HG03066 (cell line): ENCODE data around the gene MMP1.
"Not testable (repeated sequence)": the region's sequence is repeated elsewhere in the genome, so short reads cannot be mapped to it uniquely, and the experiment has no call there.

Experiments used
- ATAC-seq: cut with Tn5 transposase; IDR thresholded peaks from one replicate; pipeline ENCODE4 v1.9.1; 2021; ENCODE audit warnings: low read depth; ENCODE audit not compliant: unreplicated experiment

Gene MMP1

DNA sequence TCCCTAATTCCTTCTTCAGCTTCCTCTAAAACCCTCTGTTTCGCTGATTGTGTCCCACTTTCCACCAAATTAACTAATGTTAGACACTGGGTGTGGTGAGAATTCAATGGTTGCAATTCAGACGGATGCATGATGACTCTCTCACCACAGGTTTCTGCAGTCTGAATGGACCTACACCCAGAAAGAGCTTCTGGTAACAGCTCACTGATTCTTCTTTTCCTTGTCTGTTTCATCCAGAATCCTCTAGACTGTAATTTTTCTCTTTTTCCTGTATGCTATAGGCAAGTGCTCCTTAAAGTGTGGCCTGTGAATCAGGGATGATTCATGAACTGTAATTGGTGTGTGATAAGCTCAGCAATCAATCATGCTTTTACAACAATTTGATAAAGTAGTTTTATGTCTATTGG is 35.6 kb downstream of the MMP1 start:
- no peak for ATAC-seq

DNA sequence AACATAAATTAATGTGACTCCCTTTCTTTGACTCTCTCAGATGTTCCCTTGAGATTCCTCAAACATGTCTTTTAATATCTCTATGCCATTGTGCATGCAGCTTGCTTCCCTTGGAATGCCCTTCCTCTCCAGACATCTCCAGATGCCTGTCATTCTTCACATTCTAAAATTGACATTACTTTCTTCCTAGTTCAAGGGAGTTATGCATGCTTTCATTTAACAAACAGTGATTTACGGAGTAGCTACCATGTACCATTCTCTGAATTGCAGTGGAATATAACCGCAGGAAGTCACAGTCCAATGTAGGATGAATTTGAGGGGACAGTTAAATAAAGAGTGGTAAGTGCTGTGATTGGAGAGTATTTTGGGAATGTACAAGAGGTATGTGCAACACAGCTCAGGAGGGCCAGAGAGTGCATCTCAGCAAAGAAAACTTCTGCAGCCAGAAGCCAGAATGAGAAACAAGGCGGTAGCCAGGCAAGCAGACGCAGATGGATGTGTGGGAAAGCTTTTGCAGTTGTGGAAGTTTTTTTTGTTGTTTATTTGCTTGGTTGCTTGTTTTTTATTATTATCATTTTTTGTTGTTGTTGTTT is 36.2 kb downstream of the MMP1 start:
- no peak for ATAC-seq

DNA sequence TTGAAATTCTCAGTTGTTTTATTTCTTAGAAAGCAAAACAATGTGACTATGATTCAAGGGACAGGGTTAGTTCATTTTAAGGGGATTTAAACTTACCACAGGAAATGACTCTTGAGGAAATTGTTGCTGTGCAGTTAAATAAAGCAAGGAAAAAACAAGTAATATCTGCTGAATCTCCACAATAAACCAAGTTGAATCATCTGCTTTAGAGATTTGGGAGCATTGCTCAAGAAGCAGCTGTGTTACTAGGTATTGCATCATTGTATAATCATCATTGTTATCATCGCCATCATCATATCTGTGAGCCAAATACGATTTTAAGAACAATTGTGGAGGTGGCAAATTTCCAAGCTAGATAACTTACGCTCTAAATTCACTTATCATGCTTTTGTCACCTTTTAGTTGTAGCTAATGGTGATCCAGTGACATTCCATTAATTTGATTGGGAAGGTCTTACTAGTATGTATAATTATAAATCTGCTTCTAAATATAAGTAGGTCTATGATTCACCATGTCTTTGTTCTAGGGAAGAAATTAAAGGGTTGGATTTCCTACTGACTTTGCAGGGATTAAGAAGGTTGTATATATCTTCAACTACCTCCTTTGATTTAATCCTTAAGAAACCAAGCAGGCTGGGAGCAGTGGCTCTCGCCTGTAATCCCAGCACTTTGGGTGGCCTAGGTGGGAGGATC is 37.5 kb downstream of the MMP1 start:
- ATAC-seq, result no peak

DNA sequence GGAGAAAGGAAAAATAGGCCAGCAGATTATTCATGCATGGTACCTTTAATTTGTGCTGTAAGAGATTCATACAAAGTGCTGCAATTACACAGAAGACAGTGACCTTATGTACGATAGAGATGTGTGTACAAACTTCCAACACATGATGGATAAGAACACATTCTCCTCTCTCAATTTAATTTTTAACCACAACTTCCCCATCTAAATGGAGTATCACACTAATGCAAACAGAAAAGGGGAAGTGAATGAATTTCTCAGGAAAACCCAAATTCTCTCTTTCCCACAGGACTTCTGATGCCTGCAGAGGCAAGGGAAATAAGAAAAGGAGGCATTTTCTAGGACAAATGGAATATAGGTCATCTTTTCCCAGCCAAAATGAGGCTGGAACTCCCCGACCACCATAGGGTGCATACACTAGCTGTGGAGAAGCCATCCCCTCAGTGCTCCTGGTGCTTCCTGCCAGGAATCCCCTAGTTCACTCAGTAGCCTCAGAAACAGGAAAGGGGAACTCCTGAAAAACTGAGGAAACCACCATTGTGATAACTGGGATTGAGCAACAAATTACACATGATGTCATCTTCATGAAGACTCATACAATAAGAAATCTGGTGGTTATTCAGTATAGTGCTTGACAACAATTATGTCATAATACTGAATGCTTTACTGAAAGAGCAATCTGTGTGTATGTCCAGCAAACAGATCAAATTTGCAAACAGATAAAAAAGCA is 40.0 kb downstream of the MMP1 start:
- ATAC-seq, result no peak

DNA sequence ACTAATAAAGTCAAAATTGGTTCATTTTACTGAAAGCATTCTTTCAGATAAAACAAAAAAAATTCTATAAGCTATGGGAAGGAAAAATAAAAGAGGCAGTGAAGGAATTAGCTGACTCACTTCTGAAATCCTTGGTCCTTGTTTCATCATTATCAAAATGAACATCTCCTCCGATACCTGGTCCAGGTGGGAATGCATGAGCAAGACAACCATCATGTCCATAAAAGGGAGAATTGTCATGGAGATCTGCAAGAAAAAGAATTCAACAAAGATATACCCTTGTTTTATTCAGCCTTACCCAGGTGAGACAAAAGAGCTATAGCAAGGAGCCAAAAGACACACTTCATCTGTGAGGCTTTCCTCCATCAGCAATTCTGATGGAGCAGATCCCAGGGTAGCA is 44.7 kb downstream of the MMP1 start:
- ATAC-seq, result no peak

DNA sequence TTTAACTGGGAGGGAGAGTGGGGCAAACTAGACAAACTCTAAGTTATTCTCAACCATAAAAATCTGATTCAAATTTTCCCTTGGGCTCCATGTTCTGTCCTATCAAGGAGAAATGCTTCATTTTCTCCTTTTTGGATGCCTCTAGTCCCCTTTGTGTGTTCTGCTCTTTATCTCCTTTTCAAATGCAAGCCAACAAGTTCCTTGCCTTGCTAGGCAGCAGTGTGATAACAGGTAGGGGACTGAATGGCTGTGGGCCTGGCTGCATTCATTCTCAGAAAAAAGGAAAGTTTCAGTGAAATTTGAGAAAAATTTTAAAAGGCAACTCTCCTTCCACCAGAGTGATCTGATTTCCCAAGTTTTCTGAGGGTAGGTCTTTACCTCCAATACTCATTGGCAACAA is 46.3 kb downstream of the MMP1 start:
- ATAC-seq, result no peak

DNA sequence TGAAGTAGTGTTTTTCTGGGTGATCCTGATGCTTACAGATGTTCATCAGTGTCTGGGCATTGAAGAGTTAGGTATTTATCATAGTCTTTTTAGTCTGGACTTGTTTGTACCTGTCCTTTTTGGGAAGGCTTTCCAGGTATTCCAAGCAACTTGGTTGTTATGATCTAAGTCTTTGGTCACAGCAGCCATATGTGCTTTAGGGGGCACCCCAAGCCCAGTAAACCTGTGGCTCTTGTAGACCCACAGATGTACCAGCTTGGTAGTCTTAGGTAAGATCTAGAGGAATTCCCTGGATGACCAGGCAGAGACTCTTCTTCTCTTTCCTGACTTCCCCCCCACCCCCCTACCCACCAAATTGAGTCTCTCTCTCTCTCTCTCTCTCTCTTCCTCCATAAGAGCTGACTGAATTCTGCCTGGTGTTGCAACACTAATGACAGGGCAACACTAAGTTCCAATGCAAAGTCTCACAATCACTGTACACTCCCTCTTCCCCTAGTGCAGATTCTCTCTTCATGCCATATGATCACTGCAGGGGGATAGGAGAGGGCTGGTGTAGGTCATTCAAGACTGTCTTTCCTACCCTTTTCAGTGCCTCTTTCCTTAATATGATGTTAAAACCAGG is 48.7 kb downstream of the MMP1 start:
- no peak for ATAC-seq

DNA sequence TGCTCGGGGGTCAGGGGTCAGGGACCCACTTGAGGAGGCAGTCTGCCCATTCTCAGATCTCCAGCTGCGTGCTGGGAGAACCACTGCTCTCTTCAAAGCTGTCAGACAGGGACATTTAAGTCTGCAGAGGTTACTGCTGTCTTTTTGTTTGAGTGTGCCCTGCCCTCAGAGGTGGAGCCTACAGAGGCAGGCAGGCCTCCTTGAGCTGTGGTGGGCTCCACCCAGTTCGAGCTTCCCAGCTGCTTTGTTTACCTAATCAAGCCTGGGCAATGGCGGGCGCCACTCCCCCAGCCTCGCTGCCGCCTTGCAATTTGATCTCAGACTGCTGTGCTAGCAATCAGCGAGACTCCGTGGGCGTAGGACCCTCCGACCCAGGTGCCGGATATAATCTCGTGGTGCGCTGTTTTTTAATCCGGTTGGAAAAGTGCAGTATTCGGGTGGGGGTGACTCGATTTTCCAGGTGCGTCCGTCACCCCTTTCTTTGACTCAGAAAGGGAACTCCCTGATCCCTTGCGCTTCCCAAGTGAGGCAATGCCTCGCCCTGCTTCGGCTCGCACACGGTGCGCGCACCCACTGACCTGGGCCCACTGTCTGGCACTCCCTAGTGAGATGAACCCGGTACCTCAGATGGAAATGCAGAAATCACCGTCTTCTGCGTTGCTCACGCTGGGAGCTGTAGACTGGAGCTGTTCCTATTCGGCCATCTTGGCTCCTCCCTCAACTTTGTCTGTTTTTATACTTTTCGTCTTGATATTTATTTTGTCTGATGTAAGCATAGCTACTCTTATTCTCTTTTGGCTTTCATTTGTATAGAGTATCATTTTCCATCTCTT is 51.0 kb downstream of the MMP1 start:
- not testable (repeated sequence) for ATAC-seq
